Measurements from ENCODE around the gene SPHKAP.
A peak's percentile ranks its signal among the peaks of the same experiment; 100 is the strongest.

The SPHKAP gene

DNA sequence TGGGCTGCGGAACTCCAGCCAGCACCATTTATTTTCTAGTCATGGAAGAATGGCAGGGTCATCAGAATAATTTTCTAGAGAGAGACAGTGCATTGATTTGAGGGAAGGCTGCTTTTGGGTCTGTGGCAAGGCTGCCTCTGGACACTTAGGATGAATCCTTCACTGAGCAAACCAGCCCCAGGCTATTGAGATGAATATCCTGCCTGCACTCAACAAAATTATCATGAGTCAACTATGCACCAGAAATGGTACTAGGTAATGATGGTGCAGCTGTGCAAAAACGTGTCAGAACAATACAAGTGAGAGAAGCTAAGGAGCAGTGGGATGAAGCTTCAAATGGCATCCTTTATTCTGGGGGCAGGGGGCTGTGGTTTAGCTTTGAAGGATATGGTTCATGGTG lies 115.8 kb downstream of the SPHKAP start:
- TF ChIP-seq CTCF (conservative IDR thresholded peaks at IDR 0.05; ENCODE audit: low read depth) = no peak
- no peak overlapping the region for H3K27ac ChIP-seq
- CTCF ChIA-PET = no interaction called here
- POLR2A ChIA-PET (ENCODE audit: low non-redundant PET) = no interaction called here
- DNase-seq (ENCODE audit: low spot score) = peak; percentile 13

DNA sequence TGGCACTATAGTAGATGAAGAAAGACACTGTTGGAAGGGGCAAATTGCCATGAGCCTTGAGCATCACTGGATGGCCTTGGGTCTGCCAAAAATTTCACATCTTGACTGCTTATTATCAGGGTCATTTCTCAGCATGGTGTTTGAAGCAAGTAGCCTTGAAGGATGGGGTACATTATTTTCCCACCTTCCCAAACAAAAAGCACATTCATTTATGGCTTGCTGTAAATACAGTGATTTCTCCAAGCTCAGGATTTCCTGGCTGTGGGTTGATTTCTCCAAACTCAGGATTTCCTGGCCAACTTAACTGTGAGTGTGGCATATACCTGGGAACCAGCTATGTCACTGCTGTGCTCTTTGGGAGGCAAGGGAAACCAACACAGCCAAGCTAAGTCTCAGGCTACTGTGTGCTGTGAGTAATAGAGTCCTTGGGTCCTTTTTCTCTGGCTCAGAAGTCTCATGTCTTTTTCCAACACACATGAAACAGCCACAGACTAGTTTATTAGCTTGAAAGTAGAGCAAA lies 116.6 kb downstream of the SPHKAP start:
- ChIA-PET CTCF (no interaction called here), POLR2A (ENCODE audit: low non-redundant PET) (no interaction called here)
- no peak for DNase-seq (ENCODE audit: low spot score)
- TF ChIP-seq CTCF (conservative IDR thresholded peaks at IDR 0.05; ENCODE audit: low read depth) = no peak
- H3K27ac ChIP-seq = no peak overlapping the region

DNA sequence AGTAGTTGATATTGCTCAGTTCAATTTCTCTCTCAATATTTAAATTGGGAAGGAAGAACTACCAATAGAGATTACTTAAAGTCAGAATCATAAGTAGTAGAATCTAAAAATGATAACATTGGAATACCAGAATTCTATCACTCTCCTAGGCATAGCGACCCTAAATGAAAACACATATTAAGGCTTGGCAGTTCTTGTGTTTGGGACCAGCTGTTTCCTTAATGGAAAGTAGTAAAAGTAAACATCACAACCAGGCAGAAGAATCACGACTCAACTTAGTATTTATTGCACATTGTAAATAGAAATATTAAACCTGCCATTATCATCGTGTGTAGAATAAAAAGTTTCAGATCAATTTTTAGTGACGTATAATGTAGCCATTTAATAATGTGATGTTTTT lies 117.5 kb downstream of the SPHKAP start:
- no peak for DNase-seq (ENCODE audit: low spot score)
- no peak overlapping the region for H3K27ac ChIP-seq
- ChIA-PET POLR2A (ENCODE audit: low non-redundant PET) (no interaction called here), CTCF (interaction anchor here (0.7 kb wide), 1 partner anchor 594 kb away, joined by 3 read pairs; no protein-coding TSS in a partner anchor)
- no peak for TF ChIP-seq CTCF (conservative IDR thresholded peaks at IDR 0.05; ENCODE audit: low read depth)

DNA sequence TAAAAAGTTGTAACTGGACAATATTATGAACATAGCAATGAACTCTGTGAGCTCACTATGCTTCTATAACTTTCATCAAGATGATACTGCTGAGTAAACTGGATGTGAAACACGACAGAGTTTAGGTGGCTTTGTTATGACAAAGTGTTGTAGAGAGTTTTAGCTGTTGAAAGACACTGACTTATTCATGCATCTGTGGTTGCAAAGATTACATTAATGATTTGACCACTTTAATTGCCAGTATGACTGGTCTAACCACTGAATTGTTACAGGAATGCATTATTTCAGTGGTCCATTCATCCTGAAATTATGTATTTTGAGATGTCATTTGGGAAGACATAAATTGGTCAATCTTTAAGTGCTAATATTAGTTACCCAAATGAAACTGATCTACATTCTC lies 117.9 kb downstream of the SPHKAP start:
- POLR2A ChIA-PET (ENCODE audit: low non-redundant PET) = no interaction called here
- H3K27ac ChIP-seq = no peak overlapping the region
- CTCF ChIA-PET = interaction anchor here (0.7 kb wide), 1 partner anchor 594 kb away, joined by 3 read pairs; no protein-coding TSS in a partner anchor
- DNase-seq (ENCODE audit: low spot score) = no peak
- no peak for TF ChIP-seq CTCF (conservative IDR thresholded peaks at IDR 0.05; ENCODE audit: low read depth)

GRCh38 chr2:228059735-228060134 lies 121.8 kb downstream of the SPHKAP start:
- POLR2A ChIA-PET (ENCODE audit: low non-redundant PET) = no interaction called here
- no peak for TF ChIP-seq CTCF (conservative IDR thresholded peaks at IDR 0.05; ENCODE audit: low read depth)

GRCh38 chr2:228056293-228057097 lies 125.0 kb downstream of the SPHKAP start:
- ChIA-PET POLR2A (ENCODE audit: low non-redundant PET) (no interaction called here), CTCF (interaction anchor here (0.5 kb wide), 1 partner anchor 390 kb away, joined by 3 read pairs; no protein-coding TSS in a partner anchor)
- no peak for TF ChIP-seq CTCF (conservative IDR thresholded peaks at IDR 0.05; ENCODE audit: low read depth)
- DNase-seq (ENCODE audit: low spot score) = no peak
- H3K27ac ChIP-seq = no peak overlapping the region

More at GRCh38 chr2:228059735-228060134, 121.8 kb downstream of the SPHKAP start:
- CTCF ChIA-PET = no interaction called here
- no peak overlapping the region for H3K27ac ChIP-seq
- no peak for DNase-seq (ENCODE audit: low spot score)
